Kidney epithelial cell (primary cell): ENCODE data around the gene ANAPC13. TPM values are rescaled to one million over a fixed set of nuclear protein-coding genes. Genes with fewer than 3 reads are reported as not detected.

Source experiments
- DNase-seq: peaks from one replicate; pipeline ENCODE4 v3.0.0-alpha.2; 2010; ENCODE audit warnings: low read depth
- H3K27me3 ChIP-seq: 2 replicates; pipeline ENCODE4 v1.6.0; 2011; ENCODE audit warnings: low read length; ENCODE audit not compliant: control insufficient read depth, insufficient read depth
- H3K36me3 ChIP-seq: 2 replicates; pipeline ENCODE4 v1.5.1; 2011; ENCODE audit warnings: low read length; ENCODE audit not compliant: control insufficient read depth, insufficient read depth
- H3K4me3 ChIP-seq: 2 replicates; pipeline ENCODE4 v1.5.1; 2011; ENCODE audit warnings: low read depth, mild to moderate bottlenecking, control low read depth, low read length
- CTCF ChIP-seq: IDR thresholded peaks from 2 replicates; pipeline ENCODE4 v1.5.1; 2011; ENCODE audit warnings: mild to moderate bottlenecking, moderate library complexity, low read length, control low read depth, inconsistent platforms; ENCODE audit not compliant: insufficient read depth, poor library complexity, severe bottlenecking
- total RNA-seq: library from RNA; depleted of rRNA; stranded (reverse); fragments of >200 nt; gene quantifications from 2 replicates; pipeline ENCODE4 v1.2.3, GENCODE V29; 2015

Gene ANAPC13
- total RNA-seq, 1 donor from 2014 or later: 48.7 TPM

- TF ChIP-seq CTCF: no peak
- Histone ChIP-seq H3K4me3 (no peak overlapping the region), H3K36me3 (no peaks in the 10 kb centered on the region), H3K27me3 (no peaks in the 10 kb centered on the region)
- no peak for DNase-seq
Observed at GRCh38 chr3:134487406-134487805, 1.6 kb upstream of the ANAPC13 start.

DNA sequence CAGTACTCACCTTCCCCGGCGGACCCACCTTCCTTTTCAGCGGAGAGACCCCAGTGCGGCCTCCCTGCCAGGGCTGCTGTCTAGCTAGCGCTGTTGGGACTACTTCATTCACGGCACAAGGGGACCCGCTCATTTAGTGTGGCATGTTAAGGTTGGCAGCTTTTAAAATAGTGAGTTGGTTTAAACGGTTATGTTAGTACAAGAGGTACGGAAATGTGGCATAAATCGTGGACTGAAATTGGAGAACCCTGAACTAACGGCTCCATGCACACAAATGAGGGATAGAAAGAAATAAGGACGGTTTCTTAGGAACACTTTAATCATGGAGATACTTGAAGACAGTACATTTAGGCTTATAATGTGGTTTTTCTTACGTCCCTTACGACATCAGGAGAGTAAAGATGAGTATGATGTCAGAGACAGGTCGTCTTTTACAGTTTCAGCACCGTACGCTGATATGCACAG, 824 bp upstream of the ANAPC13 start:
- H3K4me3 ChIP-seq: peak overlapping the region; percentile 64
- no peaks in the 10 kb centered on the region for H3K36me3 ChIP-seq
- no peak for DNase-seq
- TF ChIP-seq CTCF: no peak
- no peaks in the 10 kb centered on the region for H3K27me3 ChIP-seq

DNA sequence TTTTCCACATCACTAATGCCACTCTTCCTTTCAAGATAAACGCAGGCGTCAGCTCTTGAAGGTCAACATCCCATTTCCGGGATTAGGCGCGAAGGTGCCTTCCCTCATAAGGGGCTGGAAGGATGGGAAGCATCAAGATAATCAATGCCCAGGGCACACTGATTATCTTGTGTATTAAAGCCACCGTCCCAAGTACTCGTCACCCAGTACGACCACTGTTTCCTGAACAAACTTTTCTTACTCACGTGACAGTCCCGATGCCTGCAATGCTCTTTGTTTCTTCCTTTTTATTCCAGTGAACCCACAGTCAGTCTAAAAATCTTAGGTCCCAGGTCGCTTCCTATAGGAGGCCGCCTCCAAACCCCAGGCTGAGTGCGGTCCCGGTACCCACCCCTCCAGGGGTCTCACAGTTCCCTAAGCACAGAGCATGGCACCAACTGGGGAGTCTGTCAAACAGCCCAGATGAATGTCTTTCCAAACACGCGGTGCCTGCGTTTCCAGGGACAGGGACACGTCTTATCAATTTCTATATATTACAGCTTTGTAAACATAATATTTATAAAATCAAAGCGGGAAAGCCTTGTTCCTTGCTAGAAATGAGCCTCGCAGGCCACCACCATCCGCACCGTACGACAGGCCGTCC, 589 bp downstream of the ANAPC13 start:
- Histone ChIP-seq H3K4me3 (peak overlapping the region; percentile 64), H3K36me3 (peaks cover 4% of the 10 kb centered on the region), H3K27me3 (no peaks in the 10 kb centered on the region)
- TF ChIP-seq CTCF: no peak
- DNase-seq: no peak

GRCh38 chr3:134483195-134483900, 2.4 kb downstream of the ANAPC13 start:
- no peak overlapping the region for H3K4me3 ChIP-seq
- no peak for DNase-seq
- no peaks in the 10 kb centered on the region for H3K27me3 ChIP-seq
- no peak for TF ChIP-seq CTCF
- peaks cover 4% of the 10 kb centered on the region for H3K36me3 ChIP-seq

DNA sequence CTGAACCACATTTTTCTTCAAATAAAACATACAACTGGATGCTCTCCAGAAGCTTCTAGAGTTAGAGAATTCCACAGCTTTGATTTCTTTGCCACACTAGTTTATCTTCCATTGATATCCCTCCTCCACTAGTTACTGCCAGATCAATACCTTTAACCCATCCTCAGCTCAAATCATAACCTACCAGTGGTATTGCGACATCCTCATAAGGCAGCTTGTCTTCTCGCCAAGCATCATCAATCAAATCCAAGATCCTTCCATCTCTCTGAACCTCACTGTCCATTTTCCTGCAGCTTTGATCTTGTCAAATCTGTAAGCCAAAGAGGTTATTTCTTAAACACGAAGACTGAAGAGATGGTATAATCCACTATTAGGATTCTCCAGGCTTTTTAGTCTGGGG, 3.2 kb downstream of the ANAPC13 start:
- TF ChIP-seq CTCF: no peak
- no peaks in the 10 kb centered on the region for H3K27me3 ChIP-seq
- no peak overlapping the region for H3K4me3 ChIP-seq
- peaks cover 4% of the 10 kb centered on the region for H3K36me3 ChIP-seq
- no peak for DNase-seq
